Breast epithelium (tissue), 3 donors: ENCODE results near the gene TSPEAR.

Source experiments
- POLR2A ChIP-seq: fragments of 450-650 bp; IDR thresholded peaks from one replicate; pipeline ENCODE4 v1.6.1; 2016; ENCODE audit warnings: antibody characterized with exemption, mild to moderate bottlenecking, moderate library complexity
- POLR2AphosphoS5 ChIP-seq, 3 donors: sonication (generic); formaldehyde crosslinking; IDR thresholded peaks; one replicate each; pipeline ENCODE4 v1.6.1; 2017; ENCODE audit warnings: antibody characterized with exemption in 3 of 3

GRCh38 chr21:44612669-44613229 is 98.6 kb downstream of the TSPEAR start:
- TF ChIP-seq POLR2AphosphoS5 (IDR thresholded peaks at IDR 0.05) (no peak), POLR2A (no peak)
